Measurements from ENCODE around the gene ADAMTS9.

Gene ADAMTS9

GRCh38 chr3:64568895-64569517 is 118.8 kb downstream of the ADAMTS9 start:
- in situ Hi-C loops (cut with HindIII; ENCODE audit: low sequenced_read_pairs), result no loop called here
- no peak overlapping the region for H3K4me3 ChIP-seq (ENCODE audit: low read depth, low read length)
- no peak for DNase-seq (ENCODE audit: low read depth, low spot score)
- no peak for TF ChIP-seq CTCF (IDR thresholded peaks at IDR 0.05; ENCODE audit: low read depth, low read length)

- no peak for TF ChIP-seq CTCF (IDR thresholded peaks at IDR 0.05; ENCODE audit: low read depth, low read length)
- DNase-seq (ENCODE audit: low read depth, low spot score), result no peak
- H3K4me3 ChIP-seq (ENCODE audit: low read depth, low read length), result no peak overlapping the region
- in situ Hi-C loops (cut with HindIII; ENCODE audit: low sequenced_read_pairs), result no loop called here
Measured at GRCh38 chr3:64566859-64567258, 120.9 kb downstream of the ADAMTS9 start.

- peak; percentile 21 for DNase-seq (ENCODE audit: low read depth, low spot score)
- in situ Hi-C loops (cut with HindIII; ENCODE audit: low sequenced_read_pairs), result no loop called here
- TF ChIP-seq CTCF (IDR thresholded peaks at IDR 0.05; ENCODE audit: low read depth, low read length), result no peak
- no peak overlapping the region for H3K4me3 ChIP-seq (ENCODE audit: low read depth, low read length)
Measured at GRCh38 chr3:64563751-64564150, 124.0 kb downstream of the ADAMTS9 start.

- H3K4me3 ChIP-seq (ENCODE audit: low read depth, low read length), result no peak overlapping the region
- in situ Hi-C loops (cut with HindIII; ENCODE audit: low sequenced_read_pairs), result no loop called here
- no peak for TF ChIP-seq CTCF (IDR thresholded peaks at IDR 0.05; ENCODE audit: low read depth, low read length)
- no peak for DNase-seq (ENCODE audit: low read depth, low spot score)
Measured at GRCh38 chr3:64561868-64562267, 125.9 kb downstream of the ADAMTS9 start.

- in situ Hi-C loops (cut with HindIII; ENCODE audit: low sequenced_read_pairs), result no loop called here
- no peak overlapping the region for H3K4me3 ChIP-seq (ENCODE audit: low read depth, low read length)
- TF ChIP-seq CTCF (IDR thresholded peaks at IDR 0.05; ENCODE audit: low read depth, low read length), result no peak
- no peak for DNase-seq (ENCODE audit: low read depth, low spot score)
Measured at GRCh38 chr3:64561325-64561843, 126.4 kb downstream of the ADAMTS9 start.

- DNase-seq (ENCODE audit: low read depth, low spot score), result no peak
- no peak overlapping the region for H3K4me3 ChIP-seq (ENCODE audit: low read depth, low read length)
- TF ChIP-seq CTCF (IDR thresholded peaks at IDR 0.05; ENCODE audit: low read depth, low read length), result no peak
- in situ Hi-C loops (cut with HindIII; ENCODE audit: low sequenced_read_pairs), result no loop called here
Measured at GRCh38 chr3:64560791-64561190, 127.0 kb downstream of the ADAMTS9 start.
